Thyroid gland (tissue), 4 donors: ENCODE measurements around the gene KCNB1. TPM values are rescaled to one million over a fixed set of nuclear protein-coding genes. Genes with fewer than 3 reads are reported as not detected.
A peak's percentile ranks its signal among the peaks of the same experiment; 100 is the strongest.

Experiments
- DNase-seq, 2 donors: peaks; one replicate each; pipeline ENCODE4 v3.0.0-alpha.2; 2019
- H3K27ac ChIP-seq, 3 donors: fragments of 200-600 bp; sonication (generic); 1 replicate in 2 of 3; 2 replicates in 1 of 3; pipeline ENCODE4 v1.5.1; 2016 to 2019; ENCODE audit warnings: mild to moderate bottlenecking in 1 of 3, moderate library complexity in 1 of 3
- H3K27me3 ChIP-seq: fragments of 200-600 bp; sonication (generic); one replicate; pipeline ENCODE4 v1.5.1; 2019
- H3K36me3 ChIP-seq, 2 donors: fragments of 200-600 bp; sonication (generic); one replicate each; pipeline ENCODE4 v1.5.1; 2016 to 2019
- H3K4me1 ChIP-seq, 2 donors: fragments of 200-600 bp; sonication (generic); one replicate each; pipeline ENCODE4 v1.5.1; 2017 to 2019
- H3K4me3 ChIP-seq, 3 donors: fragments of 200-600 bp; sonication (generic); replicated peaks in 1 of 3; 1 replicate in 2 of 3; 2 replicates in 1 of 3; pipeline ENCODE4 v1.5.1; 2016; ENCODE audit warnings: mild to moderate bottlenecking in 1 of 3
- H3K9me3 ChIP-seq: fragments of 200-600 bp; sonication (generic); one replicate; pipeline ENCODE4 v1.5.1; 2017
- CTCF ChIP-seq, 6 experiments: fragments of 200-600 bp in 3 of 6; fragments of 450-650 bp in 3 of 6; sonication (generic) in 3 of 6; IDR thresholded peaks; one replicate each; pipeline ENCODE4 v1.5.1; 2016 to 2019; ENCODE audit warnings: antibody characterized with exemption in 6 of 6, mild to moderate bottlenecking in 2 of 6, inconsistent platforms in 1 of 6, moderate library complexity in 1 of 6
- POLR2A ChIP-seq, 2 donors: fragments of 450-650 bp; IDR thresholded peaks; one replicate each; pipeline ENCODE4 v1.6.1; 2017; ENCODE audit warnings: antibody characterized with exemption in 2 of 2, mild to moderate bottlenecking in 2 of 2, moderate library complexity in 1 of 2
- WGBS, 2 donors: methylation state at CpG; one replicate each; pipeline ENCODE4 v1.1.5; 2017; 5-methylcytosine and 5-hydroxymethylcytosine counted together
- intact Hi-C: fragments of 100-400 bp; cut with DNase I; formaldehyde crosslinking; loops from one replicate; pipeline ENCODE4 v1.15.1; 2023
- total RNA-seq, 4 donors: library from RNA; depleted of rRNA; stranded (reverse); fragments of >200 nt; gene quantifications; one replicate each; pipeline ENCODE4 v1.2.3, GENCODE V29; 2016

KCNB1 gene
- total RNA-seq, 4 donors from 2014 or later = 0.34 to 0.54 (median 0.47) TPM

- H3K4me3 ChIP-seq = no peak overlapping the region
- H3K4me1 ChIP-seq = peaks cover 0 to 29% of the 10 kb centered on the region in 2 donors
- no peaks in the 10 kb centered on the region for H3K36me3 ChIP-seq
- DNase-seq = no peak
- intact Hi-C loops = no loop called here
- H3K27me3 ChIP-seq = no peaks in the 10 kb centered on the region
- peak overlapping the region in 1 of 3 donors; percentile 49 for H3K27ac ChIP-seq
- TF ChIP-seq POLR2A (IDR thresholded peaks at IDR 0.05) = no peak
- TF ChIP-seq CTCF (IDR thresholded peaks at IDR 0.05) = no peak
- H3K9me3 ChIP-seq = no peaks in the 10 kb centered on the region
- WGBS, 2 donors = 86% methylated on average over 5 to 6 of the region's 6 CpGs
Observed at GRCh38 chr20:49447364-49447763, 35.1 kb downstream of the KCNB1 start.

- TF ChIP-seq CTCF (IDR thresholded peaks at IDR 0.05) (no peak), POLR2A (IDR thresholded peaks at IDR 0.05) (no peak)
- Histone ChIP-seq H3K27me3 (no peaks in the 10 kb centered on the region), H3K9me3 (no peaks in the 10 kb centered on the region), H3K4me1 (peaks cover 0 to 29% of the 10 kb centered on the region in 2 donors), H3K36me3 (no peaks in the 10 kb centered on the region), H3K4me3 (no peak overlapping the region), H3K27ac (peak overlapping the region in 2 of 3 donors; percentile 26 to 49)
- DNase-seq = peak; percentile 70 to 77
- intact Hi-C loops = no loop called here
- 31 to 46% methylated on average over 4 of the region's 5 CpGs for WGBS, 2 donors
Observed at GRCh38 chr20:49446808-49447207, 35.7 kb downstream of the KCNB1 start.

GRCh38 chr20:49446080-49446479, 36.4 kb downstream of the KCNB1 start:
- no peaks in the 10 kb centered on the region for H3K36me3 ChIP-seq
- intact Hi-C loops = no loop called here
- no peak overlapping the region for H3K4me3 ChIP-seq
- WGBS, 2 donors = 96% methylated on average over 3 of the region's 3 CpGs
- no peaks in the 10 kb centered on the region for H3K27me3 ChIP-seq
- DNase-seq = no peak
- no peak overlapping the region for H3K27ac ChIP-seq
- no peaks in the 10 kb centered on the region for H3K9me3 ChIP-seq
- H3K4me1 ChIP-seq = peaks cover 0 to 29% of the 10 kb centered on the region in 2 donors
- TF ChIP-seq POLR2A (IDR thresholded peaks at IDR 0.05) (no peak), CTCF (IDR thresholded peaks at IDR 0.05) (no peak)

- intact Hi-C loops = no loop called here
- TF ChIP-seq CTCF (IDR thresholded peaks at IDR 0.05) (no peak), POLR2A (IDR thresholded peaks at IDR 0.05) (no peak)
- Histone ChIP-seq H3K27me3 (no peaks in the 10 kb centered on the region), H3K36me3 (no peaks in the 10 kb centered on the region), H3K9me3 (no peaks in the 10 kb centered on the region), H3K4me1 (peaks cover 0 to 29% of the 10 kb centered on the region in 2 donors), H3K27ac (no peak overlapping the region), H3K4me3 (no peak overlapping the region)
- WGBS, 2 donors = 40 to 61% methylated on average over 5 of the region's 5 CpGs
- DNase-seq = no peak
Observed at GRCh38 chr20:49445176-49445575, 37.3 kb downstream of the KCNB1 start.

GRCh38 chr20:49444553-49444990, 37.9 kb downstream of the KCNB1 start:
- H3K4me3 ChIP-seq = no peak overlapping the region
- no peak for DNase-seq
- WGBS, 2 donors = 90 to 100% methylated on average over 1 of the region's 1 CpG
- intact Hi-C loops = no loop called here
- TF ChIP-seq CTCF (IDR thresholded peaks at IDR 0.05) (no peak), POLR2A (IDR thresholded peaks at IDR 0.05) (no peak)
- H3K27ac ChIP-seq = no peak overlapping the region
- no peaks in the 10 kb centered on the region for H3K9me3 ChIP-seq
- H3K36me3 ChIP-seq = no peaks in the 10 kb centered on the region
- H3K4me1 ChIP-seq = peaks cover 0 to 29% of the 10 kb centered on the region in 2 donors
- H3K27me3 ChIP-seq = no peaks in the 10 kb centered on the region
